ENCODE results near the gene PLPPR5.

PLPPR5 gene

GRCh38 chr1:98979463-98979862 lies 25.2 kb downstream of the PLPPR5 start:
- H3K4me3 Mint-ChIP-seq, result no peak overlapping the region
- no peaks in the 10 kb centered on the region for H3K4me1 Mint-ChIP-seq
- no peak overlapping the region for H3K27ac Mint-ChIP-seq
- TF ChIP-seq CTCF (IDR thresholded peaks at IDR 0.05; ENCODE audit: unreplicated experiment in 3 of 3), result no peak
- no peaks in the 10 kb centered on the region for H3K36me3 Mint-ChIP-seq (ENCODE audit: low read depth)
- no peaks in the 10 kb centered on the region for H3K27me3 Mint-ChIP-seq (ENCODE audit: low read depth)
- no peaks in the 10 kb centered on the region for H3K9me3 Mint-ChIP-seq

- no peaks in the 10 kb centered on the region for H3K27me3 Mint-ChIP-seq (ENCODE audit: low read depth)
- no peak overlapping the region for H3K27ac Mint-ChIP-seq
- H3K4me1 Mint-ChIP-seq, result no peaks in the 10 kb centered on the region
- TF ChIP-seq CTCF (IDR thresholded peaks at IDR 0.05; ENCODE audit: unreplicated experiment in 3 of 3), result no peak
- H3K9me3 Mint-ChIP-seq, result no peaks in the 10 kb centered on the region
- H3K4me3 Mint-ChIP-seq, result no peak overlapping the region
- H3K36me3 Mint-ChIP-seq (ENCODE audit: low read depth), result no peaks in the 10 kb centered on the region
Observed at GRCh38 chr1:98975810-98976209, 28.9 kb downstream of the PLPPR5 start.

- Mint-ChIP-seq H3K4me3 (no peak overlapping the region), H3K27me3 (ENCODE audit: low read depth) (no peaks in the 10 kb centered on the region), H3K27ac (no peak overlapping the region), H3K36me3 (ENCODE audit: low read depth) (no peaks in the 10 kb centered on the region), H3K9me3 (no peaks in the 10 kb centered on the region), H3K4me1 (no peaks in the 10 kb centered on the region)
- no peak for TF ChIP-seq CTCF (IDR thresholded peaks at IDR 0.05; ENCODE audit: unreplicated experiment in 3 of 3)
Observed at GRCh38 chr1:98975113-98975512, 29.5 kb downstream of the PLPPR5 start.

DNA sequence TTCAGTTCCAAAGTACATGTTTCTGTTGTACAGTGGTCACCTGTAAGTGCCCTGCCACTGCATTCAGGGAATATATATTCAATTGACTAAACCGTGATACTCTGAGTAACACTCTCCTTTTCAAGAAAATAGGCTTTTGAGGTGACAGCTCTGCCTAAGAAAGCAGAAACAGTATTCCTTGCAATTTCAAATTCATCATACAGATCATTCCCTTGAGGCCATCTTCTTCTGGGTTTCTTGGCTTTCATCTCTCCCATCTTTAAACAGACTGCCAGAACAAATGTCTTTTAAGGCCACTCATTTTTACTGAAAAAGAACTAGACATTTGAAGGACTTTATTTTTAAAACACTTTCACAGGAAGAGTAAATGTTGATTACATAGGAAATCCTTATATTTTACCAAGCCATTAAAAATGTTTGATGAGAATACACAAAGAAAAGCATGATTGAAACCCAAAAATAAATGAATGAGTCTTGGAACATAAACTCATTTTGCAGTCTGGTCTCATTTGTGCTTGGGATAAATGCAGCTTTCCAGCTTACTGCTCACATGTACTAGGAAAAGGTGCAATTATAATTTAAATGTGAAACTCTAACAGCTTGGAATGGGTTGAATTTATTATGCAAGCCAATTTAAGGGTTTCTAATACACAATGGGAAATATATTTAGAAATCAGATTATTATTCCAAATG lies 34.7 kb downstream of the PLPPR5 start:
- Mint-ChIP-seq H3K27ac (no peak overlapping the region), H3K9me3 (no peaks in the 10 kb centered on the region), H3K4me3 (no peak overlapping the region), H3K36me3 (ENCODE audit: low read depth) (no peaks in the 10 kb centered on the region), H3K27me3 (ENCODE audit: low read depth) (no peaks in the 10 kb centered on the region), H3K4me1 (peaks cover 5% of the 10 kb centered on the region)
- TF ChIP-seq CTCF (IDR thresholded peaks at IDR 0.05; ENCODE audit: unreplicated experiment in 3 of 3), result no peak

- TF ChIP-seq CTCF (IDR thresholded peaks at IDR 0.05; ENCODE audit: unreplicated experiment in 3 of 3), result no peak
- Mint-ChIP-seq H3K9me3 (no peaks in the 10 kb centered on the region), H3K4me3 (no peak overlapping the region), H3K27me3 (ENCODE audit: low read depth) (no peaks in the 10 kb centered on the region), H3K36me3 (ENCODE audit: low read depth) (no peaks in the 10 kb centered on the region), H3K4me1 (peaks cover 5% of the 10 kb centered on the region), H3K27ac (no peak overlapping the region)
Observed at GRCh38 chr1:98967122-98967521, 37.5 kb downstream of the PLPPR5 start.

DNA sequence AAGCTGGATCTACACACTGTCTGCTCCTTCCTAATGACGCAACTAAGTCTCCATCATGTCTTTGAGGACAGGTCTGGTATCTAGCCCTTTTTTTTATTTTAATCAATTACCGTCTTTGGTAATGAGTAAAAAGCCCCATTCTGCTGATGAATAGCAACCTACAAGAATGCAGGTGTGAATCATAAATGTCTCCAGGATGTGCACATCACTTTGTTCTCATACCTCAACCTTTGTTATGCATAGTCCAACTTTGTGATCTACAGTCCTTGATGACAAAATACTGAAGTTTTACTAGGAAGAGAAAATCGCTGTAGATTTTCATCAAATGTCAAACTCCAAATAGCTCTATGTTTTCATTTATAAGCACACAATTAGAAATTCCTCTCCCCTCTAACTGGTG lies 39.3 kb downstream of the PLPPR5 start:
- no peak overlapping the region for H3K27ac Mint-ChIP-seq
- H3K4me1 Mint-ChIP-seq, result peaks cover 5% of the 10 kb centered on the region
- no peak overlapping the region for H3K4me3 Mint-ChIP-seq
- TF ChIP-seq CTCF (IDR thresholded peaks at IDR 0.05; ENCODE audit: unreplicated experiment in 3 of 3), result no peak
- H3K36me3 Mint-ChIP-seq (ENCODE audit: low read depth), result no peaks in the 10 kb centered on the region
- H3K9me3 Mint-ChIP-seq, result no peaks in the 10 kb centered on the region
- no peaks in the 10 kb centered on the region for H3K27me3 Mint-ChIP-seq (ENCODE audit: low read depth)

Data from nephron (organoid).